ENCODE data around the gene NLGN3.

GRCh38 chrX:71170660-71171059 lies 26.0 kb downstream of the NLGN3 start:
- TF ChIP-seq CTCF (conservative IDR thresholded peaks at IDR 0.05): no peak
- TF ChIP-seq EZH2 (IDR thresholded peaks at IDR 0.05; ENCODE audit: low read depth): no peak
